ENCODE data around the gene SWAP70.

The SWAP70 gene

GRCh38 chr11:9726321-9727022 is 62.6 kb downstream of the SWAP70 start:
- H3K4me2 ChIP-seq (ENCODE audit: low read depth, low read length, poor library complexity, severe bottlenecking), result no peak overlapping the region
- no peaks in the 10 kb centered on the region for H3K36me3 ChIP-seq (ENCODE audit: insufficient read depth, low read length)
- TF ChIP-seq EZH2phosphoT487 (IDR thresholded peaks at IDR 0.05; ENCODE audit: borderline replicate concordance), result no peak
- no peak for TF ChIP-seq CTCF (conservative IDR thresholded peaks at IDR 0.05; ENCODE audit: low read length)
- H3K4me3 ChIP-seq (ENCODE audit: low read length, poor library complexity, severe bottlenecking), result no peak overlapping the region
- H3K27me3 ChIP-seq (ENCODE audit: insufficient read depth, low read length, poor library complexity, severe bottlenecking), result no peaks in the 10 kb centered on the region
- no peaks in the 10 kb centered on the region for H3F3A ChIP-seq (ENCODE audit: low read depth)
- H3K79me2 ChIP-seq (ENCODE audit: insufficient read depth, low read length), result no peaks in the 10 kb centered on the region
- no peaks in the 10 kb centered on the region for H3K9me3 ChIP-seq (ENCODE audit: insufficient read depth, low read depth, low read length)
- H3K9me2 ChIP-seq (replicated peaks; ENCODE audit: low read depth, low read length), result no peaks in the 10 kb centered on the region
- peaks cover 2% of the 10 kb centered on the region for H3K4me1 ChIP-seq (ENCODE audit: insufficient read depth, low read length, poor library complexity, severe bottlenecking)
- H4K20me1 ChIP-seq (ENCODE audit: insufficient read depth, low read length, poor library complexity, severe bottlenecking), result no peaks in the 10 kb centered on the region
- no peak overlapping the region for H2AFZ ChIP-seq (ENCODE audit: low read length)
- no peak overlapping the region for H3K9ac ChIP-seq (ENCODE audit: low read depth, low read length, poor library complexity, severe bottlenecking)

GRCh38 chr11:9728058-9728457 is 64.2 kb downstream of the SWAP70 start:
- no peaks in the 10 kb centered on the region for H3F3A ChIP-seq (ENCODE audit: low read depth)
- H3K9me2 ChIP-seq (replicated peaks; ENCODE audit: low read depth, low read length), result no peaks in the 10 kb centered on the region
- TF ChIP-seq EZH2phosphoT487 (IDR thresholded peaks at IDR 0.05; ENCODE audit: borderline replicate concordance) (no peak), CTCF (conservative IDR thresholded peaks at IDR 0.05; ENCODE audit: low read length) (no peak)
- H3K4me3 ChIP-seq (ENCODE audit: low read length, poor library complexity, severe bottlenecking), result no peak overlapping the region
- peaks cover 7% of the 10 kb centered on the region; the same call in 1 of the 2 replicates for H3K36me3 ChIP-seq (ENCODE audit: insufficient read depth, low read length)
- no peaks in the 10 kb centered on the region for H3K27me3 ChIP-seq (ENCODE audit: insufficient read depth, low read length, poor library complexity, severe bottlenecking)
- no peak overlapping the region for H3K4me2 ChIP-seq (ENCODE audit: low read depth, low read length, poor library complexity, severe bottlenecking)
- H4K20me1 ChIP-seq (ENCODE audit: insufficient read depth, low read length, poor library complexity, severe bottlenecking), result no peaks in the 10 kb centered on the region
- no peaks in the 10 kb centered on the region for H3K9me3 ChIP-seq (ENCODE audit: insufficient read depth, low read depth, low read length)
- H3K9ac ChIP-seq (ENCODE audit: low read depth, low read length, poor library complexity, severe bottlenecking), result no peak overlapping the region
- no peaks in the 10 kb centered on the region for H3K4me1 ChIP-seq (ENCODE audit: insufficient read depth, low read length, poor library complexity, severe bottlenecking)
- no peaks in the 10 kb centered on the region for H3K79me2 ChIP-seq (ENCODE audit: insufficient read depth, low read length)
- no peak overlapping the region for H2AFZ ChIP-seq (ENCODE audit: low read length)

- no peak for TF ChIP-seq CTCF (conservative IDR thresholded peaks at IDR 0.05; ENCODE audit: low read length)
- no peak for TF ChIP-seq EZH2phosphoT487 (IDR thresholded peaks at IDR 0.05; ENCODE audit: borderline replicate concordance)
- Histone ChIP-seq H3K9me2 (replicated peaks; ENCODE audit: low read depth, low read length) (no peaks in the 10 kb centered on the region), H3K9ac (ENCODE audit: low read depth, low read length, poor library complexity, severe bottlenecking) (no peak overlapping the region), H3K9me3 (ENCODE audit: insufficient read depth, low read depth, low read length) (peaks cover 4% of the 10 kb centered on the region; the same call in 1 of the 2 replicates), H3K36me3 (ENCODE audit: insufficient read depth, low read length) (peaks cover 25% of the 10 kb centered on the region; the same call in 1 of the 2 replicates), H2AFZ (ENCODE audit: low read length) (no peak overlapping the region), H3K4me3 (ENCODE audit: low read length, poor library complexity, severe bottlenecking) (no peak overlapping the region), H3F3A (ENCODE audit: low read depth) (no peaks in the 10 kb centered on the region), H3K79me2 (ENCODE audit: insufficient read depth, low read length) (no peaks in the 10 kb centered on the region), H4K20me1 (ENCODE audit: insufficient read depth, low read length, poor library complexity, severe bottlenecking) (no peaks in the 10 kb centered on the region), H3K27me3 (ENCODE audit: insufficient read depth, low read length, poor library complexity, severe bottlenecking) (no peaks in the 10 kb centered on the region), H3K4me1 (ENCODE audit: insufficient read depth, low read length, poor library complexity, severe bottlenecking) (no peaks in the 10 kb centered on the region), H3K4me2 (ENCODE audit: low read depth, low read length, poor library complexity, severe bottlenecking) (no peak overlapping the region)
These were observed 67.4 kb downstream of the SWAP70 start for GRCh38 chr11:9731256-9731655.
